Stimulated activated effector memory CD8-positive, alpha-beta T cell treated with anti-CD3 and anti-CD28 coated beads, Interleukin-12 subunit alpha, Interleukin-12 subunit beta, amount 100 ng/mL, for 72 hours (primary cell): ENCODE measurements around the gene WEE2.

Source experiments
- ATAC-seq: fragments of 150-1000 bp; cut with Tn5 transposase; 2 replicates; pipeline ENCODE4 v1.10.0; 2021
- DNase-seq, 2 donors: peaks; one replicate each; pipeline ENCODE4 v3.0.0; 2021 to 2022; ENCODE audit warnings: low spot score in 2 of 2
- H3K27ac Mint-ChIP-seq: one replicate; pipeline ENCODE4 v1.8.0; 2022; ENCODE audit warnings: mild to moderate bottlenecking, mixed read lengths
- H3K36me3 Mint-ChIP-seq: one replicate; pipeline ENCODE4 v1.8.0; 2022; ENCODE audit warnings: mild to moderate bottlenecking, mixed read lengths
- H3K4me1 Mint-ChIP-seq: one replicate; pipeline ENCODE4 v1.8.0; 2022; ENCODE audit warnings: mixed read lengths
- H3K4me3 Mint-ChIP-seq: one replicate; pipeline ENCODE4 v1.8.0; 2022; ENCODE audit warnings: mild to moderate bottlenecking, mixed read lengths
- H3K9me3 Mint-ChIP-seq: one replicate; pipeline ENCODE4 v1.8.0; 2022; ENCODE audit warnings: mixed read lengths

Gene WEE2

GRCh38 chr7:141700296-141700847 lies 7.8 kb upstream of the WEE2 start:
- Mint-ChIP-seq H3K4me3 (peak overlapping the region; percentile 79), H3K36me3 (peaks cover 19% of the 10 kb centered on the region), H3K9me3 (no peaks in the 10 kb centered on the region), H3K27ac (peak overlapping the region; percentile 4), H3K4me1 (peaks cover 45% of the 10 kb centered on the region)
- no peak for ATAC-seq
- no peak for DNase-seq

DNA sequence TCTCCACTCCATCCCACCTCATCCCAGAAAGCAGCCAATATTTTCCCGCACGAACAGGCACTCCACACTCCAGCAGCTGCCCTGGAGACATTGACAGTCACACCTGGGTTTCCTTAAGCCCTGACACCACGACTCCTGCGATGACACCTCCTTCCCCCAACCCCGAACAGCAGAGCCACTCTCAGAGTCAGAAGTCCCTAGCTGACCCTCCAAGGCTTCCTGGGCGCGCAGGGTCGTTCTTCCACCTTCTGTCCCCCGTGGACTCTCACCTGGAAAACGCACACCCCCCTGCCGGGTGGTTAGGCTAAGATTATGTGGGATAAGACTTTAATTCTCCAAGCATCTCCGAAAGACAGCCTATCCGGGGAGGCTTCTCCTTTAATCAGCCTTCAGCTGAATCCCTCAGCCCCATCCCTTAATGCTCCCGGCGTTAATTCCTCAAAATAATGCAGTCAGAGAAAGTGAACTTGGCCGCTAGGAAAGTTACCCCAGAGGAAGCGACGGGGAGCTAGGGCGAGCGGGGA lies 7.2 kb upstream of the WEE2 start:
- peaks cover 45% of the 10 kb centered on the region for H3K4me1 Mint-ChIP-seq
- H3K4me3 Mint-ChIP-seq: peak overlapping the region; percentile 79
- H3K27ac Mint-ChIP-seq: peak overlapping the region; percentile 4
- ATAC-seq (peak; percentile 1), DNase-seq (no peak)
- peaks cover 17% of the 10 kb centered on the region for H3K36me3 Mint-ChIP-seq
- no peaks in the 10 kb centered on the region for H3K9me3 Mint-ChIP-seq

DNA sequence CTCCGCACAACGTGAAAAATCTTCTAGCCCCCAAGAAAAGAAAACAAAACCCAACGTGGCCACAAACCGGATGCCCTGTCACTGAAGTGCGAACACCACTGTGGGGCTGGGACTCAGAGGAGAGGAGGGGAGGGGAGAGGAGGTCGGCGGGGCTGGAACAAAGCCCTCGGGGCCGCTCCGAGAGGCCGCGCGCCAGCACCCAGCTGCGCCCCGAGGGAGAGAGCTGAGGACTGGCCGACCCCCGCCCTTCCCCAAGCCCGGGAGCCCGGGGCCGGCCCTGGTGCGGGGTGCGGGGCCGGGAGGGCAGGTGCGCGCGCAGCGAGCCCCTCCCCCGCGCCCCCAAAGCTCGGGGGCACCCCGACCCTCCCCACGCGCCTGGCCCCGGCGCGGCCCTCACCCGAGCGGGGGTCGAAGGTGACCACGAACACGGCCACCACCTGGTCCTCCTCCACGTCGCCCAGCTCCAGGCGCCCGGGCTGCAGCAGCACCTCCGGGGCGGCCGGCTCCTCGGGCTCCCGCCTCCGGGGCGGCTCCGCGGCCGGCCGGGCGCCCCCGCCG lies 6.6 kb upstream of the WEE2 start:
- peaks cover 41% of the 10 kb centered on the region for H3K4me1 Mint-ChIP-seq
- peak; percentile 91 for ATAC-seq
- H3K9me3 Mint-ChIP-seq: no peaks in the 10 kb centered on the region
- peak; percentile 51 to 82 for DNase-seq
- H3K36me3 Mint-ChIP-seq: peaks cover 17% of the 10 kb centered on the region
- H3K4me3 Mint-ChIP-seq: peak overlapping the region; percentile 79
- peak overlapping the region; percentile 4 for H3K27ac Mint-ChIP-seq

DNA sequence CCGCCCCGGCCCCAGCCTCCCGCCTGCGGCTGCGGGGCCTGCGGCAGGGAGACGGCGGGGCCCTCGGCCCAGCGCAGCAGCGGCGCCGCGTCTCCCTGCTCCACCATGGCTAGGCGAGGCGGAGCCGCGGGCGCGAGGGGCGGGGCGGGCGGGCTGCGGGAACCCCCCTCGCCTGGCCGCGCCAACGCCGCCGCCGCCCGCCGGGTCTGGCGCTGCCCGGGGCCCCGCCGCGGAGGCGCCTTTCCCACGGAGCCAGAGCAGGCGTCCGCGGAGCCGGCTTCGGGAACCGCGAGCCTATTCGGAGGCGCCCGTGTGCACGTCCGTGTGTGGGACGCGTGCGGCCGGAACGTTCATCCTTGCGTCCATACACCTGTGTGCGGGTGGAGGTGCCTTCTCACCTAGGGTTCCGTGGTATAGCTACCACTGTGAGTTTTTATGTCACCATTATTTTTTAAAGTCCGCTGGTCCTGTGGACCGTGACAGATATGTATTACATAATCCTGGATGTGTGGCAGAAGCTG lies 6.0 kb upstream of the WEE2 start, which contains the start of gene DENND11:
DENND11 (minus strand) TSS at position 120 of the 521 bp plus-strand sequence; CDS start at position 107, 13 bp downstream.
- peak within 1 kb of the TSS; percentile 79 for H3K4me3 Mint-ChIP-seq
- H3K27ac Mint-ChIP-seq: peak within 1 kb of the TSS; percentile 4
- ATAC-seq (peak; percentile 86), DNase-seq (peak; percentile 29 to 62)
- H3K36me3 Mint-ChIP-seq: peaks cover 17% of the 10 kb centered on the region
- no peaks in the 10 kb centered on the region for H3K9me3 Mint-ChIP-seq
- H3K4me1 Mint-ChIP-seq: peaks cover 38% of the 10 kb centered on the region

GRCh38 chr7:141702892-141703291 lies 5.3 kb upstream of the WEE2 start:
- Mint-ChIP-seq H3K4me1 (peaks cover 31% of the 10 kb centered on the region), H3K4me3 (no peak overlapping the region), H3K36me3 (peaks cover 11% of the 10 kb centered on the region), H3K9me3 (no peaks in the 10 kb centered on the region), H3K27ac (no peak overlapping the region)
- ATAC-seq: no peak
- no peak for DNase-seq

DNA sequence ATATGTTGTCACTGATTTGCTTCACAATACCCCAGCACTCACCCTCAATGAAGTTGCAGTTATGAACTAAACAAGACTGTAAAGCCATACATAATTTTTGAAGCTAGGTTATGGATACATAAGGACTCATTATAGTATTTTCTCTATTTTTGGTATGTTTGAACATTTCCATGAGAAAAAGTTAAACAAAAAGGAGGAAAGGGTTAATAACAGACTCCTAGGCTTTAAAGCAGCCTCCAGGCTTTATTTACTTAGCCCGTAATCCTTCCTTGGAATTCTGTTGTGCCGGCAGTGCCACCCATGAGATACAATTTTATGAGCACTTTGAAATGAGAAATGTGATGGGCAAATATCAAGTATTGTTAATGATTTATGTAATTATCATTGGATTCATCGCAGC lies 4.0 kb upstream of the WEE2 start:
- Mint-ChIP-seq H3K9me3 (no peaks in the 10 kb centered on the region), H3K4me3 (no peak overlapping the region), H3K27ac (no peak overlapping the region), H3K4me1 (peaks cover 20% of the 10 kb centered on the region), H3K36me3 (peaks cover 11% of the 10 kb centered on the region)
- DNase-seq (no peak), ATAC-seq (no peak)

- H3K36me3 Mint-ChIP-seq: peaks cover 11% of the 10 kb centered on the region
- no peaks in the 10 kb centered on the region for H3K9me3 Mint-ChIP-seq
- peaks cover 14% of the 10 kb centered on the region for H3K4me1 Mint-ChIP-seq
- H3K27ac Mint-ChIP-seq: no peak overlapping the region
- H3K4me3 Mint-ChIP-seq: no peak overlapping the region
- DNase-seq (no peak), ATAC-seq (no peak)
Observed at GRCh38 chr7:141704741-141705140, 3.4 kb upstream of the WEE2 start.

DNA sequence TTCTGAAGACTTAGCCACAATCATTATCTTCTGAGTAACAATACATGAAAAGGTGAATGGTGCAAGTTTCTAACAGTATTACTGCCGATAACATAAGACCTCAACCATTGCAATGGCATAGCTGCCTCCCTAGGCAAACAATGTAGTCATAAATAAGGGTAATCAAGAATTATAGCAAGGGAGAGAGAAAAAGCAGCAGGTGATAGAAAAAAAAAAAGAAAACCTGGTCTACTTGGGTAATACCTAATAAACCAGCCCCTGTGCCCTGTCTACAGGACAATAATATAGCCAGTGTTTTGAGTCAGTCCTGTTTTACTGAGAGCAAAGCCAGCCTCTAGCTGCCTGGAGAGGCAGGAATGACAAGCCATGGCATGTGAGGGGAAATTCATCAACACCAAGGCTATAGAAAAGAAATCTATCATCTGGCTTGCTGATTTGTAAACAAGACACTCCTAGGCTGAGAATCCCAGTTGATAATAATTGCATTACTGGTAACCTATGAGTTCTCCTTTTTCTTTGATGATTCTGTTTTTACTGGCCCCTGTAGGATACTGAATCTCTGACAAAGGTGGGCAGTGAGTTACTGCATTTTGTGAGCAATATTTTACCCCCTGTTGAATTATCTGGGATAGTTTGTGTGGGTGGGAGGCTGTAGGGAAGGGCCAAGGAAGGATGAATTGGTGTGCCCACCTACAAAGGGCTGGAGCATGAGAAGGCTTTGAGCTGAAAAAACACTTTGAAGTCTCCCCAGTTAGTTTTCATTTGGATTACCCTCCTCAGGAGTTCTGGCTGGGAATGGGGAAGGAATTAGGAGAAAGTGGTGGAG lies 1.7 kb upstream of the WEE2 start:
- Mint-ChIP-seq H3K4me1 (no peaks in the 10 kb centered on the region), H3K36me3 (no peaks in the 10 kb centered on the region), H3K9me3 (no peaks in the 10 kb centered on the region), H3K4me3 (no peak overlapping the region), H3K27ac (no peak overlapping the region)
- DNase-seq (no peak), ATAC-seq (no peak)

DNA sequence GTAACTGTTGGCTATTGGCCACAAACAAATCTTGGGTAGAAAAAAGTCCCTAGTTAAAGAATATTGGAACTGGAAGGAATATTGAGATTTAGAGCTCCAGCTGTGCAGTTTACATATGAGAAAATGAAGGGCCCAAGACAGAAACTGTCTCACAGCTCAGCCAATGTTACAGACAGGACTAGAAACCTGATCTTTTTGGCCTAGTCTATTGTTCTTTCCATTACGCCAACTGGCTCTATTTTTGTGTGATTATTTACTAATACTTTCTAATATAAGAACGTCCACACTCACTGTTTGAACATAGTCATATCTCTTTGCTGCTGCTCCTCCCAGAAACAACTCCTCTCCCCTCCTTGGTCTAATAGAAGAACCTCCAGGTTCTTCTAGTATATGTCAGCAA lies 1.2 kb downstream of the WEE2 start:
- ATAC-seq (no peak), DNase-seq (no peak)
- Mint-ChIP-seq H3K27ac (no peak overlapping the region), H3K4me3 (no peak overlapping the region), H3K4me1 (peaks cover 7% of the 10 kb centered on the region), H3K9me3 (no peaks in the 10 kb centered on the region), H3K36me3 (no peaks in the 10 kb centered on the region)

DNA sequence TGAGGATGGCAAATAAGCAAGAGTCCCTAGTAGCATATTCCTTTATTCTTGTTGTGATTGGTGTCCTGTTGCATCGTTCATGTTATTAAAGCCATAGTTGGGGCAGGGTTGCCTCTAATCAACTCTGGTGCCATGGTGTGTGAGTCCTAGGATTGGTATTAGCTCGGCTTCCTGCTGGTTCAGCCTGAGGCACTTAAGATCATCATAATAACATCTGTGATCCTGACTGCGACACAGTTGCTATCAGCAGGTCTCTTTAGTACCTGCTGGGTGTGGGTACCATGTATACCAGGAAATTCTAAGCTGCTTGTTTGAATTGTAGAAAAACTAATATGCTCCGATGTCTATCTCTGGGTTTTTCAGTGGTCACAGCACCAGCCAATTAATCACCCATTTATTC lies 1.6 kb downstream of the WEE2 start:
- H3K27ac Mint-ChIP-seq: no peak overlapping the region
- H3K4me3 Mint-ChIP-seq: no peak overlapping the region
- peaks cover 7% of the 10 kb centered on the region for H3K4me1 Mint-ChIP-seq
- H3K9me3 Mint-ChIP-seq: no peaks in the 10 kb centered on the region
- DNase-seq: no peak
- ATAC-seq: no peak
- no peaks in the 10 kb centered on the region for H3K36me3 Mint-ChIP-seq

DNA sequence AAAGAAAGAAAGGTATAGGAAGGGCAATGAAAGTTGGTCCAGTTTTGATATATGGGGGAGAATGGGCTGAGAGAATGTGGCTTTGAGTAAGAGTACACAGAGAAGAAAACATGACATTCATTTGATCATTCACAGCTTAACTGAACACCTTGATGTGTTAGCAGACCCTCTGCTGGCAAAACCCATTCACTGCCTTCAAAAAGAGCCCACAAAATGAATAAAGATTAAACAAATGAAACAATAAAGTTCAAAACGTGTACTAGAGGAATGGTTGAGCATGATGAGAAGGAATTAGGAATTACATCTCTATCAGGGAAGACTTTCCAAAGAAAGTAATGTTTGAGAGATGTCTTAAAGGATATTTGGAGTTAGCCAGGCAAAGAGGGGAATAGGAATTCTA lies 2.1 kb downstream of the WEE2 start:
- H3K36me3 Mint-ChIP-seq: no peaks in the 10 kb centered on the region
- no peak for ATAC-seq
- no peak for DNase-seq
- H3K27ac Mint-ChIP-seq: peak overlapping the region; percentile 6
- H3K4me1 Mint-ChIP-seq: peaks cover 7% of the 10 kb centered on the region
- no peak overlapping the region for H3K4me3 Mint-ChIP-seq
- H3K9me3 Mint-ChIP-seq: no peaks in the 10 kb centered on the region

DNA sequence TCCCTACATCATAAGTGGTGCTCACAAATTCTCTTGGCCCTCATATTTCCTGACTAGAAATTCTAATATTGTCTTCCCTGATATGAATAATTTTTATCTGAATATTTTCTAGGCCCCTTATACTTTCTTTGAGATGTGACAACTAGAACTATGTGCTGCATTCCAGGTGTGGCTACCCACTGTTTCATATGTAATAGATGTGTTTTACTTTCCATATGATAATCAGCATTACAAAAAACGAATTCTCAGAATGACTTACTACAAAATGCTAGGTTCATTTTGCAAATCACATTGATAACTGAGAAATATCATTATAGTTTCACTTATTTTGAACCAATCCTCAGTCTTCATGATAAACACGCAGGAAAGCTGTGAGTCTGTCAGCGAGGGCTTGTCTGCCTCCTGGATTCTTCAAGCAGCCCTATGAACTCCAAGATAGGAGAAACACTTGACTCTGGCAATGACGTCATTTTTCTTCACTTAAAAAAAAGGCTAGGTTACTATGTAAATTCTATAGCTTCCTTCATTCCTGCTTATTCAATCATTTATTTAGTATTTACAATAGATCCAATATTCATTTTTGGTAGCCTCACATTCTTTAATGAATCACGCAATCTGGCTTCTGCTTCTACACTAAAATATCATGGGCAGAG lies 4.6 kb downstream of the WEE2 start:
- DNase-seq: no peak
- ATAC-seq: no peak
- H3K36me3 Mint-ChIP-seq: no peaks in the 10 kb centered on the region
- H3K4me1 Mint-ChIP-seq: peaks cover 7% of the 10 kb centered on the region
- H3K27ac Mint-ChIP-seq: no peak overlapping the region
- no peaks in the 10 kb centered on the region for H3K9me3 Mint-ChIP-seq
- no peak overlapping the region for H3K4me3 Mint-ChIP-seq

- Mint-ChIP-seq H3K4me3 (no peak overlapping the region), H3K4me1 (peaks cover 7% of the 10 kb centered on the region), H3K27ac (no peak overlapping the region), H3K9me3 (no peaks in the 10 kb centered on the region), H3K36me3 (no peaks in the 10 kb centered on the region)
- DNase-seq (no peak), ATAC-seq (no peak)
Observed at GRCh38 chr7:141713890-141714289, 5.7 kb downstream of the WEE2 start.

GRCh38 chr7:141714571-141714970 lies 6.4 kb downstream of the WEE2 start:
- H3K4me3 Mint-ChIP-seq: no peak overlapping the region
- H3K4me1 Mint-ChIP-seq: peaks cover 7% of the 10 kb centered on the region
- H3K9me3 Mint-ChIP-seq: no peaks in the 10 kb centered on the region
- H3K27ac Mint-ChIP-seq: no peak overlapping the region
- no peaks in the 10 kb centered on the region for H3K36me3 Mint-ChIP-seq
- ATAC-seq (no peak), DNase-seq (no peak)

DNA sequence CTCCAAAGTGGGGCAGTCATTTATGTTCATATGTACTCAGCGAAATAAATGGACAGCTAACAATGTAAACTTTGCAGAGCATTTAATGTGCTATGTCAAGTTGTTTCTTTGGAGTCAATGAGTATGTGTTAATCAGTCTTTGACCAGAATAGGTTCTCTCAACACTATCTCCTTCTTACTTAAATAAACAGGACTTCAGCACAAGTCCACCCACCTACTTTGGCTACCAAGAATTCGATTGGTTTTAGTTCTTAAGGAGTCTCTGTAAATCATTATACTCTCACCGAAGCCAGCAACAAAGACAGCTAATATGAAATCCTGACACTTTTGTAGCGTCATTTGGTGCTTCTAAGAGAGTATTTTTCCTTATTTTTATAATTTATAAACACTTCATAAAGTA lies 6.9 kb downstream of the WEE2 start:
- Mint-ChIP-seq H3K4me3 (no peak overlapping the region), H3K9me3 (no peaks in the 10 kb centered on the region), H3K36me3 (no peaks in the 10 kb centered on the region), H3K27ac (no peak overlapping the region), H3K4me1 (peaks cover 7% of the 10 kb centered on the region)
- DNase-seq (no peak), ATAC-seq (no peak)
